PFSK-1 (cell line): ENCODE measurements around the gene CAMSAP1.

Experiments used
- FOXP2 ChIP-seq: optimal IDR thresholded peaks from 2 replicates; pipeline ENCODE3; 2011; ENCODE audit warnings: borderline replicate concordance, control low read depth, inconsistent platforms; ENCODE audit not compliant: insufficient read depth; ENCODE audit errors: extremely low read length, extremely low read depth
- POLR2AphosphoS5 ChIP-seq: IDR thresholded peaks from 2 replicates; pipeline ENCODE4 v1.6.1; 2012; ENCODE audit warnings: low read depth, mild to moderate bottlenecking, control low read depth, low read length, moderate library complexity
- SIN3A ChIP-seq: IDR thresholded peaks from 2 replicates; pipeline ENCODE4 v1.6.1; 2012; ENCODE audit warnings: mild to moderate bottlenecking, low read length, moderate library complexity, borderline replicate concordance; ENCODE audit not compliant: insufficient read depth
- TAF1 ChIP-seq: IDR thresholded peaks from 2 replicates; pipeline ENCODE4 v1.6.1; 2012; ENCODE audit warnings: low read length, control low read depth, borderline replicate concordance; ENCODE audit not compliant: insufficient read depth
- TF ChIP-seq, protein P1 (sequence below), 2 experiments: IDR thresholded peaks; 2 replicates each; pipeline versions ENCODE4 v1.6.1 to v1.8.0; 2011 to 2012; ENCODE audit warnings: low read depth in 2 of 2, low read length in 2 of 2, control low read depth in 1 of 2, inconsistent platforms in 1 of 2, mild to moderate bottlenecking in 1 of 2, moderate library complexity in 1 of 2; ENCODE audit not compliant: insufficient read depth in 1 of 2

The CAMSAP1 gene

GRCh38 chr9:135821116-135821515, 86.2 kb downstream of the CAMSAP1 start:
- TF ChIP-seq, protein P1, sequence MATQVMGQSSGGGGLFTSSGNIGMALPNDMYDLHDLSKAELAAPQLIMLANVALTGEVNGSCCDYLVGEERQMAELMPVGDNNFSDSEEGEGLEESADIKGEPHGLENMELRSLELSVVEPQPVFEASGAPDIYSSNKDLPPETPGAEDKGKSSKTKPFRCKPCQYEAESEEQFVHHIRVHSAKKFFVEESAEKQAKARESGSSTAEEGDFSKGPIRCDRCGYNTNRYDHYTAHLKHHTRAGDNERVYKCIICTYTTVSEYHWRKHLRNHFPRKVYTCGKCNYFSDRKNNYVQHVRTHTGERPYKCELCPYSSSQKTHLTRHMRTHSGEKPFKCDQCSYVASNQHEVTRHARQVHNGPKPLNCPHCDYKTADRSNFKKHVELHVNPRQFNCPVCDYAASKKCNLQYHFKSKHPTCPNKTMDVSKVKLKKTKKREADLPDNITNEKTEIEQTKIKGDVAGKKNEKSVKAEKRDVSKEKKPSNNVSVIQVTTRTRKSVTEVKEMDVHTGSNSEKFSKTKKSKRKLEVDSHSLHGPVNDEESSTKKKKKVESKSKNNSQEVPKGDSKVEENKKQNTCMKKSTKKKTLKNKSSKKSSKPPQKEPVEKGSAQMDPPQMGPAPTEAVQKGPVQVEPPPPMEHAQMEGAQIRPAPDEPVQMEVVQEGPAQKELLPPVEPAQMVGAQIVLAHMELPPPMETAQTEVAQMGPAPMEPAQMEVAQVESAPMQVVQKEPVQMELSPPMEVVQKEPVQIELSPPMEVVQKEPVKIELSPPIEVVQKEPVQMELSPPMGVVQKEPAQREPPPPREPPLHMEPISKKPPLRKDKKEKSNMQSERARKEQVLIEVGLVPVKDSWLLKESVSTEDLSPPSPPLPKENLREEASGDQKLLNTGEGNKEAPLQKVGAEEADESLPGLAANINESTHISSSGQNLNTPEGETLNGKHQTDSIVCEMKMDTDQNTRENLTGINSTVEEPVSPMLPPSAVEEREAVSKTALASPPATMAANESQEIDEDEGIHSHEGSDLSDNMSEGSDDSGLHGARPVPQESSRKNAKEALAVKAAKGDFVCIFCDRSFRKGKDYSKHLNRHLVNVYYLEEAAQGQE (IDR thresholded peaks at IDR 0.05; ENCODE audit: insufficient read depth in 1 of 2, low read depth in 2 of 2, low read length in 2 of 2), result no peak
- TF ChIP-seq FOXP2 (no peak), POLR2AphosphoS5 (no peak), SIN3A (no peak), TAF1 (no peak)

- TF ChIP-seq SIN3A, result no peak
- TF ChIP-seq FOXP2, result no peak
- TF ChIP-seq TAF1, result no peak
- TF ChIP-seq, protein P1 (IDR thresholded peaks at IDR 0.05; ENCODE audit: insufficient read depth in 1 of 2, low read depth in 2 of 2, low read length in 2 of 2), result no peak
- no peak for TF ChIP-seq POLR2AphosphoS5
Measured at GRCh38 chr9:135820661-135821060, 86.7 kb downstream of the CAMSAP1 start.

DNA sequence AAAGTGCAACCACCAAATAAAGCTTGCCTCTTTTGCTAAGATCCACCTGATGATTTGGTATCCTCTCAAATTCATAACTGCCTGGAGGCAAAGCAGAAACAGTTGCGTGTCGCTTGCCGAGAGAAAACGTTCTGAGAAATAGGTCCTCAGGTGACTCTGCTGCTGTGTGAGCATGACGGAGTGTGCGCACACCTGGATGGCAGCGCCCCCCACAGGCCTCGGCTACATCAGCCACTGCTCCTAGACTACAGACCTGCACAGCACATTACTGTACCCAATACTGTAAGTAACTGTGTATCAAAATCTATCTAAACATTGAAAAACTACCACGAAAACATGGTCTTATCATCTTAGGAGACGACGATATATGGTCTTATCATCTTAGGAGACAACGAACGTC, 87.4 kb downstream of the CAMSAP1 start:
- TF ChIP-seq FOXP2 (no peak), TAF1 (no peak), SIN3A (no peak), POLR2AphosphoS5 (no peak)
- TF ChIP-seq, protein P1 (IDR thresholded peaks at IDR 0.05; ENCODE audit: insufficient read depth in 1 of 2, low read depth in 2 of 2, low read length in 2 of 2), result no peak

- no peak for TF ChIP-seq SIN3A
- TF ChIP-seq, protein P1 (IDR thresholded peaks at IDR 0.05; ENCODE audit: insufficient read depth in 1 of 2, low read depth in 2 of 2, low read length in 2 of 2), result no peak
- TF ChIP-seq FOXP2, result no peak
- TF ChIP-seq POLR2AphosphoS5, result no peak
- no peak for TF ChIP-seq TAF1
Measured at GRCh38 chr9:135818718-135819475, 88.4 kb downstream of the CAMSAP1 start.
